Stimulated activated CD4-positive, alpha-beta T cell treated with anti-CD3 and anti-CD28 coated beads, Interleukin-1b, Interleukin-23, amount 100 ng/mL, for 4 hours (primary cell): Measurements from ENCODE around the gene ASL.
"Not testable (repeated sequence)": the region's sequence is repeated elsewhere in the genome, so short reads cannot be mapped to it uniquely, and the experiment has no call there.

Experiments used
- DNase-seq, 2 donors: peaks; one replicate each; pipeline ENCODE4 v3.0.0-alpha.2; 2020; ENCODE audit warnings: low read depth in 2 of 2

ASL gene

GRCh38 chr7:66119245-66119850 lies 43.7 kb downstream of the ASL start:
- DNase-seq: no peak

- no peak for DNase-seq
These were observed 47.5 kb downstream of the ASL start for GRCh38 chr7:66123175-66123528.

GRCh38 chr7:66124569-66124861 lies 48.9 kb downstream of the ASL start:
- not testable (repeated sequence) for DNase-seq

- DNase-seq: no peak
These were observed 49.6 kb downstream of the ASL start for GRCh38 chr7:66125052-66125694.

DNA sequence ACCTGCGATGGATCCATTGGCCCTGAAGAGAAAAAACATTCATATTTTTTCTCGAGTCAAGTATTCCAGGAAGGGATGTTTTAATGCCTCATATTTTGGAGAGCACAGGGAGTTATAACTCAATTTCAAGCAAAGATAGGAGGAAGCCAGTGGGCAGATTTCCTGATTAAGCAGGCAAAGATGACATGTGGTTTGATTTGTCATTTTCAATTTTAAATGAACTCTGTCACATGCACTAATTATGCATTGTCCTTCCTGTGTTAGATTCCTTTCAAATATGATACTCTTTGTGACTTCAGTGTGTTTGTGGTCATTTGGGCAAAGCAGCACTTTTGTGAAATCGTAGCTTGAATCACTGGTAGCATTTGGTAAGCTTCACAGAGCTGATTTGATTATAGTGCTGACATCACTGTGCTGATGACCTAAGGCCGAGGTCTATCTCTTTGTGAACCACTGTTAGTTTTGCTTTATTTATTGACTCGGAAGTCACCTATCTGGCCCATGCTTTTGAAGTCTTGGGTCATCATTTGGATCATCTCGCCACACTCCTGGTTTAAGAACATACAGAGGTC lies 50.2 kb downstream of the ASL start:
- not testable (repeated sequence) for DNase-seq

- DNase-seq: not testable (repeated sequence)
These were observed 51.6 kb downstream of the ASL start for GRCh38 chr7:66127172-66127571.

DNA sequence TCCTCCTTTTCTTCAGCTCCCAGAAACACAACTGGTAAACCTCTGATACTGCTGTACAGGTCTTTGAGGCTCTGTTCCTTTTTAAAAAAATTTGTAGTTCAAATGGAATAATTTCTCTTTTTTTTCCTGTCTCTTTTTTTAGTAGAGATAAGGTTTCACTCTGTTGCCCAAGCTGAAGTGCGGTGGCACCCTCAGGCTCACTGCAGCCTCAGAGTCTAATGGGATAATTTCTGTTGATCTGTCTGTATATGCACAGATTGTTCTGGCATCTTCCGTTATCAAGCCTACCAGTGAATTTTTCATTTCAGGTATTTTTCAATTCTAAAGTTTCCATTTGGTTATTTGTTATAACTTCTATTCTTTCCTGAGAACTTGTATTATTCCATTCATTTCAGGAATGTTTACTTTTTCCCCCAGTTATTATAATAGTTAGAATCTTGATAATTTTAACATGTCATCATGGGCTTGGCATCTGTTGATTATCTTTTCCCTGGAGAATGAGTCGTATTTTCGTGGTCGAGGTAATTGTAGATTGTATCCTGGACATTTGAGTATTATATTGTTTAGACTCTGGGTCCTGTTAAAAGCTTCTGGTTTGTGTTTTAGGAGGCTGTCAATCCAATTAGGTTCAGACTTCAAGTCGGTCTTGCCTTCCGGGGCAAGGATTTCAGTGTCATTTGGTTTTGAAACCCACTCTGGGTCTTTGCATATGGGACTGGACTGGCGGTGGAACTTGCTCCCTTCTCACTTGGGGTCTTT lies 63.6 kb downstream of the ASL start:
- no peak for DNase-seq

- DNase-seq: no peak
These were observed 65.3 kb downstream of the ASL start for GRCh38 chr7:66140924-66141323.

DNA sequence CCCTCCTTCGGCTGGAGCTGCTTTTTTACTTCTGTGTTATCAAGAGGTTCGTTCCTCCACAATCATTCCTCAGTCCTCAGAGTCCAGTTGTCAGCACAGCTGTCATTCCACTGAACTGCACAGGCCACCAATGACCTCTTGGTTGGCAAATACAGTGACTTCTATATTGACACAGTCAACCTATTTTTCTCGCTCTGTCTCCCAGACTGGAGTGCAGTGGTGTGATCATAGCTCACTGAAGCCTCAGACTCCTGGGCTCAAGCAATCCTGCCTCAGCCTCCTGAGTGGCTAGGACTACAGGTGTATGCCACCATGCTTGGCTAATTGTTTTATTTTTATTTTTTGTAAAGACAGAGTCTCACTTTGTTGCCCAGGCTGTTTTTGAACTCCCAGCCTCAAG lies 66.7 kb downstream of the ASL start:
- DNase-seq: no peak

- DNase-seq: no peak
These were observed 67.4 kb downstream of the ASL start for GRCh38 chr7:66142996-66143395.
